HG03575 (cell line): Measurements from ENCODE around the gene MEI1.

Experiments
- ATAC-seq: cut with Tn5 transposase; IDR thresholded peaks from one replicate; pipeline ENCODE4 v1.9.1; 2021; ENCODE audit not compliant: unreplicated experiment, insufficient number of reproducible peaks, low FRiP score; ENCODE audit errors: extremely low read depth

The MEI1 gene

GRCh38 chr22:41810022-41810421 lies 110.7 kb downstream of the MEI1 start:
- no peak for ATAC-seq

- no peak for ATAC-seq
Measured at GRCh38 chr22:41812805-41813545, 113.7 kb downstream of the MEI1 start.

- no peak for ATAC-seq
Measured at GRCh38 chr22:41813726-41814410, 114.6 kb downstream of the MEI1 start.

GRCh38 chr22:41815716-41816115 lies 116.4 kb downstream of the MEI1 start:
- no peak for ATAC-seq

- ATAC-seq = no peak
Measured at GRCh38 chr22:41816241-41816640, 116.9 kb downstream of the MEI1 start.

GRCh38 chr22:41816871-41817270 lies 117.6 kb downstream of the MEI1 start:
- ATAC-seq = no peak

- no peak for ATAC-seq
Measured at GRCh38 chr22:41818011-41818410, 118.7 kb downstream of the MEI1 start.

GRCh38 chr22:41818596-41818995 lies 119.3 kb downstream of the MEI1 start:
- ATAC-seq = no peak

GRCh38 chr22:41819257-41819656 lies 120.0 kb downstream of the MEI1 start:
- ATAC-seq = no peak

GRCh38 chr22:41820447-41820846 lies 121.1 kb downstream of the MEI1 start:
- ATAC-seq = no peak

- ATAC-seq = no peak
Measured at GRCh38 chr22:41821471-41822316, 122.4 kb downstream of the MEI1 start.

GRCh38 chr22:41822317-41823057 lies 123.2 kb downstream of the MEI1 start:
- no peak for ATAC-seq

GRCh38 chr22:41823797-41824196 lies 124.5 kb downstream of the MEI1 start:
- no peak for ATAC-seq

- ATAC-seq = no peak
Measured at GRCh38 chr22:41825376-41825775, 126.1 kb downstream of the MEI1 start.

GRCh38 chr22:41826021-41826420 lies 126.7 kb downstream of the MEI1 start:
- ATAC-seq = no peak

GRCh38 chr22:41826430-41827383 lies 127.4 kb downstream of the MEI1 start:
- ATAC-seq = no peak

- ATAC-seq = no peak
Measured at GRCh38 chr22:41827671-41828070, 128.4 kb downstream of the MEI1 start.

GRCh38 chr22:41828516-41828915 lies 129.2 kb downstream of the MEI1 start:
- ATAC-seq = no peak
